Choroid plexus epithelial cell (primary cell): ENCODE measurements around the gene SGSM1.

Source experiments
- DNase-seq: peaks from one replicate; pipeline ENCODE4 v3.0.0-alpha.2; 2010; ENCODE audit warnings: low read depth
- H3K4me3 ChIP-seq: 2 replicates; pipeline ENCODE4 v1.5.1; 2011; ENCODE audit warnings: low read depth, mild to moderate bottlenecking, control low read depth, low read length, moderate library complexity
- TF ChIP-seq, protein P1 (sequence below): conservative IDR thresholded peaks from 2 replicates; pipeline ENCODE4 v1.5.1; 2011; ENCODE audit warnings: low read depth, mild to moderate bottlenecking, control low read depth, inconsistent platforms, low read length, moderate library complexity

SGSM1 gene

DNA sequence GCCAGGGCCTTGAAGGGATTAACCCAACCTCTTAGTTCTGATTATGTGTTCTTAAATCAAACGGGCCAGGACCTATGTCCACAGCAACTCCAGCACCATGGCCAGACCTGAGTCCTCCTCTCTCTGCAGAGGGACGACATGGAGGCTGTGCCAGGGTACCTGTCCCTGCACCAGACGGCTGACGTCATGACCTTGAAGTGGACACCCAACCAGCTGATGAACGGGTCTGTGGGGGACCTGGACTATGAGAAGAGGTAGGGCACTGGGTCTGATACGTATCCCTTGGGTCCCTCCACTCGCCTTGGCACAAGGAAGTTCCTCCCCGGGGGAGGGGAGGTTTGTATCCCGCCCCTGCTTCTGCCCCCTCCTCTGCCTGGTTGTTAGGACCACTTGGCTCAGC is 53.6 kb downstream of the SGSM1 start:
- TF ChIP-seq, protein P1, sequence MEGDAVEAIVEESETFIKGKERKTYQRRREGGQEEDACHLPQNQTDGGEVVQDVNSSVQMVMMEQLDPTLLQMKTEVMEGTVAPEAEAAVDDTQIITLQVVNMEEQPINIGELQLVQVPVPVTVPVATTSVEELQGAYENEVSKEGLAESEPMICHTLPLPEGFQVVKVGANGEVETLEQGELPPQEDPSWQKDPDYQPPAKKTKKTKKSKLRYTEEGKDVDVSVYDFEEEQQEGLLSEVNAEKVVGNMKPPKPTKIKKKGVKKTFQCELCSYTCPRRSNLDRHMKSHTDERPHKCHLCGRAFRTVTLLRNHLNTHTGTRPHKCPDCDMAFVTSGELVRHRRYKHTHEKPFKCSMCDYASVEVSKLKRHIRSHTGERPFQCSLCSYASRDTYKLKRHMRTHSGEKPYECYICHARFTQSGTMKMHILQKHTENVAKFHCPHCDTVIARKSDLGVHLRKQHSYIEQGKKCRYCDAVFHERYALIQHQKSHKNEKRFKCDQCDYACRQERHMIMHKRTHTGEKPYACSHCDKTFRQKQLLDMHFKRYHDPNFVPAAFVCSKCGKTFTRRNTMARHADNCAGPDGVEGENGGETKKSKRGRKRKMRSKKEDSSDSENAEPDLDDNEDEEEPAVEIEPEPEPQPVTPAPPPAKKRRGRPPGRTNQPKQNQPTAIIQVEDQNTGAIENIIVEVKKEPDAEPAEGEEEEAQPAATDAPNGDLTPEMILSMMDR = no peak
- no peak overlapping the region for H3K4me3 ChIP-seq
- no peak for DNase-seq

DNA sequence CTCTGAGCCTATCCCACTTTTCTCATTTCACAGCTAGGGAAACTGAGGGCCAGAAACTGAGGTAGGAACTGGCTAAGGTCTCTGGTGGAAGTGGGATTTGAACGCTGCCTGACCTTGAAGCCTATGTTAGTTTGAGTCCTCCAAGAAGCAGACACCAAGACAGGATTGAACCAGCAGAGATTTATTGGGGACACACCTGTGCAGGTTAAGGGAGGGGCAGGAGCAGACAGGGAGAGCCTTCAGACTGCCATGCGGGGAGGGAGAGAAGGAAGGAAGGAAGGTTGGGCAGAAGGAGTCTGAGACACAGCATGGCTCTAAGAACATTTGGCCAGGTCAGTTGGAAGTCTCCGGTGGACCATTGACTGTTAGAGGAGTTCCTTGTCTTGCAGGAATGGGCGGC is 59.5 kb downstream of the SGSM1 start:
- no peak overlapping the region for H3K4me3 ChIP-seq
- TF ChIP-seq, protein P1 = no peak
- DNase-seq = no peak

DNA sequence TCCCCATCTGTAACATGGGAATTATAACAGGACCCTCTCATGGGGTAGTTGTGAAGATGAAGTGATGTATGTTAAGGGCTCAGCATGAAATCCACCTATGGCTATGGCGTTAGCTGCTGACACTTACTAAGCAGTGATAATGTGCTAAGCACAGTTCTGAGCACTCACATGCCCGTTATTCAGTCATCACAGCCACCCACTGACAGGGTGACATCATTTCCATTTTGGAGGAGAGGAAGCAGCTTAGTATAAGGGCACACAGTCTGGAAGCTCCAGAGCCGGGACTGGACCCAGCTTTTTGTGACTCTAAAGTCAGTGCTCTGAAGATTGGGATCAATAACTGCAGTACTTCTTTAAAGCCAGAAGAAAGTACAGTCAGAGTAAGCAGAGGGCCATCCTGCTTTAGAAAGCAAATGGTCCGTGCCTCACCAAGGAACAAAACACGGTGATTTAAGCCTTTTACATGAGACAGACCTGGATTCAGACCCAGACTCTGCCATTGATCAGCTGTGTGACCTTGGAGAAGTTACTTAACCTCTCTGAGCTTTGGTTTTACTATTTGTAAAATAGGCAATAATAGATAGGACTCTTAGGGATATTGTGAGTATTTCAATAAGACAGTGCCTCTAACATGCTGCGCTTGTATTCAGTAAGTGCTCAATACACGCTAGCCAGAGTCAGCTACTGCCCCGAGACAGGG is 61.5 kb downstream of the SGSM1 start:
- TF ChIP-seq, protein P1 = no peak
- H3K4me3 ChIP-seq = no peak overlapping the region
- no peak for DNase-seq

GRCh38 chr22:24868979-24869378 is 63.0 kb downstream of the SGSM1 start:
- no peak overlapping the region for H3K4me3 ChIP-seq
- DNase-seq = no peak
- TF ChIP-seq, protein P1 = no peak

GRCh38 chr22:24871611-24872205 is 65.7 kb downstream of the SGSM1 start:
- no peak overlapping the region for H3K4me3 ChIP-seq
- DNase-seq = peak; percentile 1
- TF ChIP-seq, protein P1 = no peak

DNA sequence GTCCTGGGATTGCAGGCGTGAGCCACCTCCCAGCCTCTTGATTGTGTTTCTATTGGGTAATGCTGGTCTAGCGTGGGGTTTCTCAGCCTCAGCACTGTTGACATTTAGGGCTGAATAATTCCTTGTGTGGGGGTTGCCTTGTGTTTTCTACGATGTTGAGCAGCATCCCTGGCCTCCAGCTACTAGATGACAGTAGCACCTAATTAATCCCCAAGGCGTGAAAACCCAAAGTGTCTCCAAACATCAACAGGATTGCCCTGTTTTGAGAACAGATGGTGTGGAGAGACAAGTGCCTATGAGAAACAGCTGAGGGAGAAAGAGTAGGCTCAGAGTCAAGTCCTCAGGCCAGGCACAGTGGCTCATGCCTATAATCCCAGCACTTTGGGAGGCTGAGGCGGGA is 67.2 kb downstream of the SGSM1 start:
- TF ChIP-seq, protein P1 = no peak
- DNase-seq = no peak
- no peak overlapping the region for H3K4me3 ChIP-seq
